Esophagus muscularis mucosa (tissue), 4 donors: ENCODE data around the gene AK5.

ENCODE experiments used
- EP300 ChIP-seq: sonication (generic); formaldehyde crosslinking; IDR thresholded peaks from one replicate; pipeline ENCODE4 v1.6.1; 2017; ENCODE audit warnings: antibody characterized with exemption
- POLR2A ChIP-seq: fragments of 450-650 bp; IDR thresholded peaks from one replicate; pipeline ENCODE4 v1.6.1; 2017; ENCODE audit warnings: antibody characterized with exemption, moderate library complexity, mild to moderate bottlenecking, low read depth
- POLR2AphosphoS5 ChIP-seq, 2 donors: sonication (generic); formaldehyde crosslinking; IDR thresholded peaks; one replicate each; pipeline ENCODE4 v1.6.1; 2017; ENCODE audit warnings: antibody characterized with exemption in 2 of 2
- TF ChIP-seq, protein P1 (sequence below), 3 experiments: fragments of 200-600 bp in 2 of 3; fragments of 450-650 bp in 1 of 3; sonication (generic) in 2 of 3; IDR thresholded peaks; one replicate each; pipeline ENCODE4 v1.5.1; 2017 to 2019; ENCODE audit warnings: antibody characterized with exemption in 3 of 3, mild to moderate bottlenecking in 2 of 3, moderate library complexity in 1 of 3

- TF ChIP-seq POLR2A (no peak), EP300 (no peak), POLR2AphosphoS5 (IDR thresholded peaks at IDR 0.05) (no peak)
- TF ChIP-seq, protein P1, sequence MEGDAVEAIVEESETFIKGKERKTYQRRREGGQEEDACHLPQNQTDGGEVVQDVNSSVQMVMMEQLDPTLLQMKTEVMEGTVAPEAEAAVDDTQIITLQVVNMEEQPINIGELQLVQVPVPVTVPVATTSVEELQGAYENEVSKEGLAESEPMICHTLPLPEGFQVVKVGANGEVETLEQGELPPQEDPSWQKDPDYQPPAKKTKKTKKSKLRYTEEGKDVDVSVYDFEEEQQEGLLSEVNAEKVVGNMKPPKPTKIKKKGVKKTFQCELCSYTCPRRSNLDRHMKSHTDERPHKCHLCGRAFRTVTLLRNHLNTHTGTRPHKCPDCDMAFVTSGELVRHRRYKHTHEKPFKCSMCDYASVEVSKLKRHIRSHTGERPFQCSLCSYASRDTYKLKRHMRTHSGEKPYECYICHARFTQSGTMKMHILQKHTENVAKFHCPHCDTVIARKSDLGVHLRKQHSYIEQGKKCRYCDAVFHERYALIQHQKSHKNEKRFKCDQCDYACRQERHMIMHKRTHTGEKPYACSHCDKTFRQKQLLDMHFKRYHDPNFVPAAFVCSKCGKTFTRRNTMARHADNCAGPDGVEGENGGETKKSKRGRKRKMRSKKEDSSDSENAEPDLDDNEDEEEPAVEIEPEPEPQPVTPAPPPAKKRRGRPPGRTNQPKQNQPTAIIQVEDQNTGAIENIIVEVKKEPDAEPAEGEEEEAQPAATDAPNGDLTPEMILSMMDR (IDR thresholded peaks at IDR 0.05): no peak
Measured at GRCh38 chr1:77514921-77515776, 233.3 kb downstream of the AK5 start.
